ENCODE measurements around the gene NR2F1-AS1.
"Not testable (repeated sequence)": the region's sequence is repeated elsewhere in the genome, so short reads cannot be mapped to it uniquely, and the experiment has no call there.

The NR2F1-AS1 gene

DNA sequence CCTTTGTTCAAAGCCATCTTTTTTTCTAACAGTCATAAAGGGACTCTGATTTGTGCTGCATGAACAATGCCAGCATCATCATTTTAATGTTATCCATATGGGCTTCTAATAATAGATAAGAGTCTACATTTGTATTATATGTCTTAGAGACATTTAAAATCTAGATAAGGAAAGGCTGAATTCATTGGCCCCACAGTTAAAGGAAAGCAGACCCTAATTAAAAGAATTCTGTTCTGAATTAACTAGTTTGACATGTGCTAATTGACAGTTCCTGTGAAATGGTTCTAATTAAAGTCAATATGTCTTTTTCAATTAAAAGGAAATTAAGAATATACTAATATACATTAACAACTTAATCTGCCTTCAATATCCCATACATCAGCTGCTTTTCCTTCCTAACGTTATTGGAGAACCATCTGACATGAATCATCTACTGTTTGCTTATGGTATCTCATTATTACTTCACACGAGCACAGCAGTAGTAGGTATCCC is 104.7 kb downstream of the NR2F1-AS1 start:
- H3K9me3 Mint-ChIP-seq = peaks cover 5% of the 10 kb centered on the region
- DNase-seq (ENCODE audit: low spot score in 2 of 2) (no peak), ATAC-seq (no peak)
- H3K4me1 Mint-ChIP-seq = no peaks in the 10 kb centered on the region
- no peaks in the 10 kb centered on the region for H3K36me3 Mint-ChIP-seq
- no peak overlapping the region for H3K4me3 Mint-ChIP-seq
- H3K27ac Mint-ChIP-seq = no peak overlapping the region

DNA sequence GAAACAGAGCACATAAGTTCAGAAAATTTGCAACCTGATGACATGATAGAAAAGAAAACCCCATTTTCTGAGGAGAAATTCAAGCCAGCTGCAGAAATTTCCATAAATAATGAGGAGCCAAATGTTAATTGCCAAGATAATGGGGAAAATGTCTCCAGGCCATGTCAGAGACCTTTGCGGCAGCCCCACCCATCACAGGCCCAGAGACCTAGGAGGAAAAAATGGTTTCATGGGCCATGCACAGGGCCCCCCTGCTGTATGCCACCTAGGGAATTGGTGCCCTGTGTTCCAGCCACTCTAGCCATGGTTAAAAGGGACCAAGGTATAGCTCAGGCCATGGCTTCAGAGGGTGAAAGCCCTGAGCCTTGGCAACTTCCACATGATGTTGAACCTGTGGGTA is 118.1 kb downstream of the NR2F1-AS1 start:
- no peak for DNase-seq (ENCODE audit: low spot score in 2 of 2)
- Mint-ChIP-seq H3K4me1 (no peaks in the 10 kb centered on the region), H3K36me3 (no peaks in the 10 kb centered on the region), H3K4me3 (no peak overlapping the region), H3K27ac (no peak overlapping the region), H3K9me3 (peaks cover 10% of the 10 kb centered on the region)
- ATAC-seq = no peak

DNA sequence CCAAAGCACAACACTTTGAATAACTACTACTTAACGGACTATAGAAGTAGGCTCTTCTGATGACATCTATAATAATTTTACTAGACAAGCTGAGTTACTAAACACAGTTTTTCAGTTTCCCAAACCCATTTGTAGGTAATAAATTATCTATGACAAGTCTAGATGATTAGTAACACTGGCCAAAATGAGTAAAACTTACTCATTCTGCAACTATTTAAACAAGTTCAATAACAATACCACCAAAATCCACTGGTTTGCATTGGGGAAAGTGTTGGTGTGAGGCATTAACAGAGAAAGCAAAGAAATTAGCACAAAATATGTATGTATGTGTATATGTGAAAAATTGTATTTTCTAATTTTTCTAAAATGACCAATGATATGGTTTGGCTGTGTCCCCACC is 119.3 kb downstream of the NR2F1-AS1 start:
- no peak overlapping the region for H3K27ac Mint-ChIP-seq
- DNase-seq (ENCODE audit: low spot score in 2 of 2) = no peak
- H3K36me3 Mint-ChIP-seq = no peaks in the 10 kb centered on the region

DNA sequence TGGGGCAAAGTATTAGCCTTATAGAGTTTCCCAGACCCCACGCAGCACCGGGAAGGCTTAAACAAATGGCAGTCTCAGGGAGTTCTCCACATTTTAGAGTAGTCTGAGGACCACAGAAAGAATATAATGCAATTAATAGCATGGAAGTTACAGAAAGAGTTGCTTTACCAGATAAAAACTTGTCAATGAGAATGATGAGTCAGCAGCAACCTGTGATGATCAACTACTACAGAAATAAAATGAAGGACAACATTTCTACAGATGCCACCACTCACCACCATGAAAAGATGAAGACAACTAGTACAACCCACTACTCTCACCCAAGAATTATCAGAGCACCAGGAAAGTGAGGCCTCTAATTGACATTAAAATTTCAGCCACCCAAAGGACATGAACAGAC is 120.7 kb downstream of the NR2F1-AS1 start:
- DNase-seq (ENCODE audit: low spot score in 2 of 2) (no peak), ATAC-seq (no peak)
- Mint-ChIP-seq H3K4me1 (no peaks in the 10 kb centered on the region), H3K4me3 (no peak overlapping the region), H3K36me3 (no peaks in the 10 kb centered on the region), H3K9me3 (peaks cover 10% of the 10 kb centered on the region), H3K27ac (no peak overlapping the region)

More for the DNA sequence above, 119.3 kb downstream of the NR2F1-AS1 start:
- no peaks in the 10 kb centered on the region for H3K4me1 Mint-ChIP-seq
- no peak overlapping the region for H3K4me3 Mint-ChIP-seq
- no peak for ATAC-seq
- peaks cover 10% of the 10 kb centered on the region for H3K9me3 Mint-ChIP-seq

DNA sequence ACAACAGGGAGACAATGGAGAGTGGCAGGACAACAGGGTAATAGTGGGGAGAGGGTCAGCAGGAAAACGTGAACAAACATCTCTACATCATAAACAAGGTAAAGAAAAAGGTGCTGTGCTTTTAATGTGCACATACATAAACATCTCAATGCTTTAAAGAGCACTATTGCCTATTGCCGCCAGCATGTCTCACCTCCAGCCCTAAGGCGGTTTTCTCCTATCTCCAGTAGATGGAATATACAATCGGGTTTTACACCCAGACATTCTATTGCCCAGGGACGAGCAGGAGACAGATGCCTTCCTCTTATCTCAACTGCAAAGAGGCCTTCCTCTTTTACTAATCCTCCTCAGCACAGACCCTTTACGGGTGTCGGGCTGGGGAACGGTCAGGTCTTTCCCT is 124.2 kb downstream of the NR2F1-AS1 start:
- not testable (repeated sequence) for DNase-seq (ENCODE audit: low spot score in 2 of 2); H3K4me3 Mint-ChIP-seq; ATAC-seq; H3K27ac Mint-ChIP-seq; H3K9me3 Mint-ChIP-seq; H3K36me3 Mint-ChIP-seq; H3K4me1 Mint-ChIP-seq

DNA sequence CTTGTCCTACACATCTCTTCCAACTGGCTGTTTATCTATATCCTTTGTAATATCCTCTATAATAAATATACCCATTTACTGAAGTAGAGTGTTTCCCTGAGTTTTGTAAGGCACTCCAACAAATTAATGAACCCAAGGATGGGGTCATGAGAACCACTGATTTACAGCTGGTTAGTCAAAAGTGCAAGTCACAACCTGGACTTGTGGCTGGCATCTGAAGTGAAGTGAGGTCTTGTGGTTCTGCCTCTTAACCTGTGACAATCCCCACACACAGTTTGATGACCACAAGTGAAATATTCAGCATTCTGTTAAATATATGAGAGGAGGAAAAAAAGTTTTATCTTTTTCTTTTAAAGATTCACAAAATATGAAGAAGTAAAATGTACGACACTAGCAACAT is 126.1 kb downstream of the NR2F1-AS1 start:
- no peak for ATAC-seq
- H3K27ac Mint-ChIP-seq = no peak overlapping the region
- no peak overlapping the region for H3K4me3 Mint-ChIP-seq
- no peaks in the 10 kb centered on the region for H3K36me3 Mint-ChIP-seq
- DNase-seq (ENCODE audit: low spot score in 2 of 2) = no peak
- H3K4me1 Mint-ChIP-seq = no peaks in the 10 kb centered on the region
- H3K9me3 Mint-ChIP-seq = no peaks in the 10 kb centered on the region

DNA sequence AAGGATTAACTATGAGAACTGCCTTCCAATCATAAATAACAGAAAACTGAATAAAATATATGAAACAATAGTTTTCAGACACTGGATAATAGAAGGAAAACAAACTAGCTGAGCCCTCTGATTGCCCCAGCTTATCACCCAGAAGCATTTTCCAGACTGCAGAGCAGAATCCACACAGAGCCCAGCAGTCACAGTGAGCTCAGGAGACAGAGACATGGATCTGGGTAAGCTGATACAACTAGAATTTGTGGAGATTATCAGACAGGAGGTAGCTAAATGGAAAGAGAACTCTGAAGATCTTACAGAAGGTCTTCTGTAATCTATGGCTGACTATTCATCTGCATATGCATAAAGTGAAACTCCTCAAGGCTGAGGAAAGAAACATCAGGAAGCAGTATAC is 128.8 kb downstream of the NR2F1-AS1 start:
- DNase-seq (ENCODE audit: low spot score in 2 of 2) = no peak
- ATAC-seq = no peak

DNA sequence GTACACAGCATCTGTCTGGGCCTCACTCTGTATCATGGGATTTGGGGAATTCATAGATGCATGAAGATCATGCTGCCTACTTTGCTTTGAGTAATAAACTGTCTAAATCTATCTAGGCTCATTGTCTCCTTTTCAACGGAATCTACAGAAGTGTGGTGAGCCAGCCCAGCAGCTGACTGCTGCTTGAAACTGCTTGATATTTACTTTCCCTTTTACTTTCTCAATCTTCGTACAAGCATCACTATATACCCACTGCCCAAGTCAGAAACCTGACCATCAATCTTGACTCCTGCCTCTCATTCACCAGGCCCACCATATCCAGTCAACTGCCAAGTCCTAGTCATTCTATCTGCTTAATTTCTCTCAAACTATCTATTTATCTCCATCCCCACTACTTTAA is 142.9 kb downstream of the NR2F1-AS1 start:
- ATAC-seq (no peak), DNase-seq (ENCODE audit: low spot score in 2 of 2) (no peak)
- Mint-ChIP-seq H3K4me1 (no peaks in the 10 kb centered on the region), H3K9me3 (peaks cover 2% of the 10 kb centered on the region), H3K27ac (no peak overlapping the region), H3K36me3 (no peaks in the 10 kb centered on the region), H3K4me3 (no peak overlapping the region)

More for the DNA sequence above, 128.8 kb downstream of the NR2F1-AS1 start:
- H3K36me3 Mint-ChIP-seq = no peaks in the 10 kb centered on the region
- H3K4me3 Mint-ChIP-seq = no peak overlapping the region
- no peaks in the 10 kb centered on the region for H3K4me1 Mint-ChIP-seq
- H3K27ac Mint-ChIP-seq = no peak overlapping the region
- H3K9me3 Mint-ChIP-seq = no peaks in the 10 kb centered on the region

DNA sequence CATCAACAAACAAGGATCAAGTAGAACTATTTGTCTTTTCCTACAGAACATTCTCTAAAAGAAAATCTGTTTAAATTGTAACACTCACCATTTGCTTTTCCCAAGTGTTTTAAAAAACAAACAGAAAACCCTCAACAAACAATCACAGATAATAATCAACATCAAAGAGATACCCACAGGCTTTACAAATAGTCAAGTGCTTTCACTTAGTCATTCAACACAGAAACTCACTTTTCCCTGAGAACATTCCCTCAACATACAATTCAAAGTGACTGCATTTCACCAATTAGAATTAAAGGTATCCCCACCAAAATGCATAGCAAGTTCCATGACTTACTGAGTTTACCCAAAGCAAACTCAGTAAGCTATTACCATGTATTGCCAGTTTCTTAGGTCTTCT is 144.9 kb downstream of the NR2F1-AS1 start:
- ATAC-seq (no peak), DNase-seq (ENCODE audit: low spot score in 2 of 2) (no peak)
- H3K27ac Mint-ChIP-seq = no peak overlapping the region
- H3K4me3 Mint-ChIP-seq = no peak overlapping the region
- peaks cover 2% of the 10 kb centered on the region for H3K9me3 Mint-ChIP-seq
- H3K36me3 Mint-ChIP-seq = no peaks in the 10 kb centered on the region
- no peaks in the 10 kb centered on the region for H3K4me1 Mint-ChIP-seq

DNA sequence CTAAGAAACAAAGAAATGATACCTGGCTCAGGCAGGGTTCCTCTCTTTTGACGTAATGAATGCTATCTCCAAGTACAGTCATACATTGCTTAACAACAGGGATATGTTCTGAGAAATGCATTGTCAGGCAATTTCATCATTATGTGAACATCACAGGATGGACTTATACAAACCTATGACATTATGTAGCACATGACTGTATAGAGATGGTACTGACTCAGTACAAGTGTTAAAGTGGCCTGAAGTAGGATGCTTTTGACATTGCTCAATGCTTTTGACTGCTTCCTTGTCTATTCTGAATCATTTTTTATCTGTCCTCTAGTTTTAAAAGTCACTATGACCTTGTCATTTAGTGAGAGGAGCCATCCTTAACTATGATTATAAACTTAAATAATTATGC is 147.6 kb downstream of the NR2F1-AS1 start:
- no peak overlapping the region for H3K4me3 Mint-ChIP-seq
- no peak overlapping the region for H3K27ac Mint-ChIP-seq
- DNase-seq (ENCODE audit: low spot score in 2 of 2) (no peak), ATAC-seq (no peak)
- no peaks in the 10 kb centered on the region for H3K4me1 Mint-ChIP-seq
- H3K9me3 Mint-ChIP-seq = no peaks in the 10 kb centered on the region
- H3K36me3 Mint-ChIP-seq = no peaks in the 10 kb centered on the region

DNA sequence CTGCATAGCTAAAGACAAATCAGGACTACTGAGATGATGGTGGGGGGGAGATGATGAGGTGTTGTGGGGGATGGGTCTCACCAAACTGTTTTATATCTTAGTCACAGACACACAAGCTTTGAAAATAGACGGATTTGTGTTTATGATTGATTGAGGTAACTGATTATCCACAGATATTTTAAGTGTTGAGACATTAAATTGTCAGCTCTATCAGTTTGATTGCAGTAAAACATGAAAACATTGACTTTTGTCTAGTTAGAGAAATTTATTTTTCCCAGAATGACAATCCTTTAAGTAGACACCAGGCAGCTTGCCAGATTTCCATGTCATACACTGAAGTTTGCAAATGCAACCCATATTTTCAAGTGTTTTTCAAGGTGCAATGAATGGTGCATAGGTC is 149.8 kb downstream of the NR2F1-AS1 start:
- H3K9me3 Mint-ChIP-seq = no peaks in the 10 kb centered on the region
- no peak overlapping the region for H3K4me3 Mint-ChIP-seq

DNA sequence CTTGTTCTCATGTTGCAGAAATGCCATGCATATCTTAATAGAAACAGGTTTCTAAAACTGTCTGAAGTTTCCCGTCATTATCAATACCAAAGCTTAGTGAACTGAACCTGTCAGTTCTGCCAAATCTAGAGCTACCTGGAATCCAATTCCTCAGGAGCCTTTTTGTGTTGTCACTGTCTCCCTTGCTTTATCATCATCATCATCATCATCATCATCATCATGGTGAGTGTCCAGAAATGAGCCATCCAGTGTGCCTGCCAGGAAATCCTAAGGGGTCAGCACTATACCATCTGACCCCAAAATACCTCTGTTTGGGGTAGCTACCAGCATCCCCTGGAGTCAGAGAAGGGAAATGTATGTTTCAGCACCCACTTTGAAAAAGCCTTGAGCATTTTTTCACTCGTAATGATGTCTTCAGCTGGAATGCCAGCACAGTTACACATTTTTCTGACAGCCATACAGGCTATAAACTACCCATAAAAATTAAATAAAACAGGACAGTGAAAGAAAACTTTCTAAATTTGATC is 150.3 kb downstream of the NR2F1-AS1 start:
- ATAC-seq = no peak
- no peak overlapping the region for H3K4me3 Mint-ChIP-seq
- no peaks in the 10 kb centered on the region for H3K9me3 Mint-ChIP-seq
- no peak overlapping the region for H3K27ac Mint-ChIP-seq
- H3K4me1 Mint-ChIP-seq = no peaks in the 10 kb centered on the region
- no peaks in the 10 kb centered on the region for H3K36me3 Mint-ChIP-seq
- DNase-seq (ENCODE audit: low spot score in 2 of 2) = no peak

More for the DNA sequence above, 149.8 kb downstream of the NR2F1-AS1 start:
- ATAC-seq (no peak), DNase-seq (ENCODE audit: low spot score in 2 of 2) (no peak)
- Mint-ChIP-seq H3K27ac (no peak overlapping the region), H3K4me1 (no peaks in the 10 kb centered on the region), H3K36me3 (no peaks in the 10 kb centered on the region)

DNA sequence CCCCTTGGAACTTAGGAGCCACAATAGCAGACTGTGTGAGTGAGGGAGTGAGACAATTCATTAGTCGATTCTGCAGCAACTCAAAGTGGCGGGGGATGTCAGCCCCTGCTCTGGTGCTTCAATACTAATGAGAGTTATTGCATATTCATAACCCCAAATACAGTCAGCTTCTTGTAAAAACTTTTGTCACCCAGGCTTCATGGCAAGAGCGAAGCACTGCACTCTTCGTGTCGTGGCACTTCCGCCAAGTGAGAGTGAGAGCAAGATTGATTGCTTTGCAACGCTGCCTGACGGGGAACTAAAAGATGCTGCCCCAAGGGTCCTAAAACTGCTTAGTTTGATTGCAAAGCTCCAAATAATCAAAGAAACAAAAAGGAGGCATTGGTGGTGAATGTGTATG is 150.9 kb downstream of the NR2F1-AS1 start:
- H3K9me3 Mint-ChIP-seq = no peaks in the 10 kb centered on the region

DNA sequence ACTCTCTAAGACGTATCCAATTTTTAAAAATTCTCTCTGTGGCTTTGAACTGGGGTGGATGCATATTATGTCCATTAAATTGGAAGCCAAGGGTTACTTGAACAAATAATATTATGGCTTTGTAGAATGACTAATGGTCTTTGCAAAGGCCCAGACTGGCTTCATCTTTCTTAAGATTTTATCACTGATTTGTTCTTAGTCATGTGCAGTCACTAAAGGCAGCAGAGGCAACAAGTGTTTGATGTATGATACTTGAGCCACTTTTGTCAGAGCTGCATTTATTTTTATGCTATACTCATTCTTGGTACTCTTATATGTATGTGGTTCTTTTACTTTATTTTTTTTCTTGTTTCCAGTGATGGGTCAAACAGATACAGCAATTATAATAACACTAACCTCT is 152.2 kb downstream of the NR2F1-AS1 start:
- peaks cover 3% of the 10 kb centered on the region for H3K9me3 Mint-ChIP-seq
- DNase-seq (ENCODE audit: low spot score in 2 of 2) (no peak), ATAC-seq (no peak)
- H3K36me3 Mint-ChIP-seq = no peaks in the 10 kb centered on the region
- no peak overlapping the region for H3K27ac Mint-ChIP-seq
- no peak overlapping the region for H3K4me3 Mint-ChIP-seq
- H3K4me1 Mint-ChIP-seq = no peaks in the 10 kb centered on the region

More for the DNA sequence above, 150.9 kb downstream of the NR2F1-AS1 start:
- no peak overlapping the region for H3K4me3 Mint-ChIP-seq
- ATAC-seq (no peak), DNase-seq (ENCODE audit: low spot score in 2 of 2) (no peak)
- H3K4me1 Mint-ChIP-seq = no peaks in the 10 kb centered on the region
- H3K36me3 Mint-ChIP-seq = no peaks in the 10 kb centered on the region
- no peak overlapping the region for H3K27ac Mint-ChIP-seq

DNA sequence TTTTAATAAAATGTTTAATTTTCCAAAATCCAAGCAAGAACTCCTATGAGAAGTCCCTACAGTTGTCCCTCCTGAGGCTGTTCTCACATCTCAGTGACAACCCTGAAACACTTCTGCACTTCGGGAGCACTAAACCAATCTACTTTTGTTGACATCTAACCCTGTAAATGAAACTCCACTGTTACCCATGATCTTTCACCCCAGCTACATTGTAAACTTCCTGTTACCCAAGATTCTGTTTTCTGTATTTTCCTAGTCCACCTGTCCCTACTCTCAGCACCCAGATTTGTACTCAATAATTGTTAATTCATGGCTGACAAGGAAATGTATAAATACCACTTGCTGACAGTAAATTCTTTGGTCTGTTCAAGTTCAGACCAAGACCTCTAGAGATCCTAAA is 153.7 kb downstream of the NR2F1-AS1 start:
- ATAC-seq = no peak
- no peak overlapping the region for H3K4me3 Mint-ChIP-seq

DNA sequence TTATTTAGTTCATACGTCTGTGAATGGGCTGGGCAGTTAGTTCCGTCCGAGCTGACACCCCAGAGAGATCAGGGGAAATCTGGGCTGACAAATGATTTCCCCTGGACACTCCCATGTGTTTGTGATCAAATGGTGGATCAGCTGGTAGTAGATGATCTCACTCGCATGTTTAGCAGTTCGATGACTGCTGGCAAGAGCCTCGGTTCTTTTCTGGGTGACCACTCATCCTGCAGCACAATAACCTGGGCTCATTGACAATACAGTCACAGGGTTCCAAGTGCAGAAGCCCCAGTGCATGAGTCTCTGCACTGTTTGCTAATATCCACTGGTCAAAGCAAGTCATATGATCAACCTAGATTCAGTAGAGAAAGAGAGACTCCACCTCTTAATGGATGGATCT is 155.9 kb downstream of the NR2F1-AS1 start:
- ATAC-seq (no peak), DNase-seq (ENCODE audit: low spot score in 2 of 2) (no peak)
- Mint-ChIP-seq H3K4me3 (no peak overlapping the region), H3K4me1 (no peaks in the 10 kb centered on the region), H3K36me3 (no peaks in the 10 kb centered on the region), H3K9me3 (peaks cover 3% of the 10 kb centered on the region), H3K27ac (no peak overlapping the region)

More for the DNA sequence above, 153.7 kb downstream of the NR2F1-AS1 start:
- peaks cover 3% of the 10 kb centered on the region for H3K9me3 Mint-ChIP-seq
- H3K4me1 Mint-ChIP-seq = no peaks in the 10 kb centered on the region
- no peaks in the 10 kb centered on the region for H3K36me3 Mint-ChIP-seq
- no peak overlapping the region for H3K27ac Mint-ChIP-seq
- DNase-seq (ENCODE audit: low spot score in 2 of 2) = no peak

DNA sequence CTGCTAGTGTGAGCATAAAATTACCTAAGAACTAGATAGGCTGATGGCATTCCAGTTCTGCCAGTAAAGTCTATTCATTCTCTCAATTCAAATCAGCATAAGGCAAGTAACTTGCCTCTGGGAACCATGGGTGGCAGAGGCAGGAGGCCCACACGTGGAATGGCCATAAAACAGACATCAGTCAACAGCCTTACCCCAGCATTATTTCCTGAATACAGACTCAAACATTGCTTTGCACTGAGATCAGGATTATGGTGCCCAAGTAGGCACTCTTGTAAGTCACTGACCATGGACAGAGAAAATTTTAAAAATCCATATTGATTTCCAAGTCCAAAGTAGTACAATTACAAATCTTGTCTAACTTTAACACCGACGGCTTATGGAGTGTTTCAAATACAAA is 157.7 kb downstream of the NR2F1-AS1 start:
- no peak for ATAC-seq
- Mint-ChIP-seq H3K27ac (no peak overlapping the region), H3K9me3 (peaks cover 3% of the 10 kb centered on the region), H3K36me3 (no peaks in the 10 kb centered on the region), H3K4me3 (no peak overlapping the region), H3K4me1 (no peaks in the 10 kb centered on the region)
- DNase-seq (ENCODE audit: low spot score in 2 of 2) = no peak

Measured in stimulated activated effector memory CD8-positive, alpha-beta T cell treated with anti-CD3 and anti-CD28 coated beads, Interleukin-12 subunit alpha, Interleukin-12 subunit beta, amount 100 ng/mL, for 72 hours (primary cell).